ENCODE measurements around the gene ZBTB16. TPM values are rescaled to one million over a fixed set of nuclear protein-coding genes. Genes with fewer than 3 reads are reported as not detected.

ZBTB16 gene
- total RNA-seq, 1 donor, result under 0.01 TPM

- Histone ChIP-seq H3K36me3 (ENCODE audit: insufficient read depth, low read length) (no peaks in the 10 kb centered on the region), H3K27ac (ENCODE audit: low read depth, low read length) (no peak overlapping the region), H4K20me1 (ENCODE audit: insufficient read depth, low read length) (no peaks in the 10 kb centered on the region), H3K4me1 (ENCODE audit: insufficient read depth, low read length) (no peaks in the 10 kb centered on the region), H3K27me3 (ENCODE audit: insufficient read depth, low read length) (no peaks in the 10 kb centered on the region), H3K4me3 (ENCODE audit: insufficient read depth, low read length) (no peak overlapping the region), H3K79me2 (ENCODE audit: insufficient read depth, low read length) (no peaks in the 10 kb centered on the region), H3K9me3 (ENCODE audit: low read depth, low read length) (no peaks in the 10 kb centered on the region), H2AFZ (ENCODE audit: low read length) (no peak overlapping the region), H3K4me2 (ENCODE audit: insufficient read depth, low read length) (no peak overlapping the region)
- no peak for TF ChIP-seq CTCF (IDR thresholded peaks at IDR 0.05; ENCODE audit: extremely low read depth, low read depth, low read length)
- no peak for DNase-seq (ENCODE audit: insufficient read length, low spot score, missing footprints)
Measured at GRCh38 chr11:114215871-114216795, 156.6 kb downstream of the ZBTB16 start.

- no peaks in the 10 kb centered on the region for H3K4me1 ChIP-seq (ENCODE audit: insufficient read depth, low read length)
- no peak overlapping the region for H3K27ac ChIP-seq (ENCODE audit: low read depth, low read length)
Measured at GRCh38 chr11:114216796-114217180, 157.3 kb downstream of the ZBTB16 start.

GRCh38 chr11:114218508-114218907, 159.0 kb downstream of the ZBTB16 start:
- no peak for DNase-seq (ENCODE audit: insufficient read length, low spot score, missing footprints)

More at GRCh38 chr11:114216796-114217180, 157.3 kb downstream of the ZBTB16 start:
- Histone ChIP-seq H3K79me2 (ENCODE audit: insufficient read depth, low read length) (no peaks in the 10 kb centered on the region), H3K36me3 (ENCODE audit: insufficient read depth, low read length) (no peaks in the 10 kb centered on the region), H3K4me3 (ENCODE audit: insufficient read depth, low read length) (no peak overlapping the region), H3K9me3 (ENCODE audit: low read depth, low read length) (no peaks in the 10 kb centered on the region), H3K4me2 (ENCODE audit: insufficient read depth, low read length) (no peak overlapping the region), H4K20me1 (ENCODE audit: insufficient read depth, low read length) (no peaks in the 10 kb centered on the region), H3K27me3 (ENCODE audit: insufficient read depth, low read length) (no peaks in the 10 kb centered on the region), H2AFZ (ENCODE audit: low read length) (no peak overlapping the region)
- DNase-seq (ENCODE audit: insufficient read length, low spot score, missing footprints), result no peak
- no peak for TF ChIP-seq CTCF (IDR thresholded peaks at IDR 0.05; ENCODE audit: extremely low read depth, low read depth, low read length)

More at GRCh38 chr11:114218508-114218907, 159.0 kb downstream of the ZBTB16 start:
- Histone ChIP-seq H3K79me2 (ENCODE audit: insufficient read depth, low read length) (no peaks in the 10 kb centered on the region), H3K4me2 (ENCODE audit: insufficient read depth, low read length) (no peak overlapping the region), H4K20me1 (ENCODE audit: insufficient read depth, low read length) (no peaks in the 10 kb centered on the region), H3K36me3 (ENCODE audit: insufficient read depth, low read length) (no peaks in the 10 kb centered on the region), H3K27me3 (ENCODE audit: insufficient read depth, low read length) (no peaks in the 10 kb centered on the region), H3K4me3 (ENCODE audit: insufficient read depth, low read length) (no peak overlapping the region), H3K9me3 (ENCODE audit: low read depth, low read length) (no peaks in the 10 kb centered on the region), H3K27ac (ENCODE audit: low read depth, low read length) (no peak overlapping the region), H2AFZ (ENCODE audit: low read length) (no peak overlapping the region), H3K4me1 (ENCODE audit: insufficient read depth, low read length) (no peaks in the 10 kb centered on the region)
- no peak for TF ChIP-seq CTCF (IDR thresholded peaks at IDR 0.05; ENCODE audit: extremely low read depth, low read depth, low read length)
